Panc1 (cell line): ENCODE measurements around the gene HIPK2. TPM values are rescaled to one million over a fixed set of nuclear protein-coding genes. Genes with fewer than 3 reads are reported as not detected.

Experiments used
- ATAC-seq: fragments of 200-7000 bp; cut with Tn5 transposase; 2 replicates; pipeline ENCODE4 v1.9.1; 2020; ENCODE audit warnings: mild to moderate bottlenecking, moderate library complexity
- BruUV-seq: library from RNA; stranded (reverse); fragments of 400-500 nt; replicated peaks from 2 replicates; lab custom pipeline; 2021; lab: Mats Ljungman, UMichigan
- CTCF ChIA-PET: fragments of 300-600 bp; sonication (Branson Sonifier 250); formaldehyde crosslinking; loops from one replicate; lab custom pipeline; 2022; ENCODE audit warnings: antibody characterized with exemption; lab: Charles Lee
- POLR2A ChIA-PET: fragments of 300-600 bp; sonication (Branson Sonifier 250); formaldehyde crosslinking; loops from one replicate; lab custom pipeline; 2022; ENCODE audit warnings: antibody characterized with exemption; lab: Charles Lee
- DNase-seq: peaks from one replicate; pipeline ENCODE4 v3.0.0-alpha.2; 2010; ENCODE audit warnings: low read depth, low spot score
- H3K27ac ChIP-seq: 2 replicates; pipeline ENCODE4 v1.5.1; 2011; ENCODE audit warnings: mild to moderate bottlenecking, low read length, inconsistent platforms
- H3K27me3 ChIP-seq: fragments of 200-500 bp; sonication (Bioruptor generic); 2 replicates; pipeline ENCODE4 v1.6.0; 2014; ENCODE audit warnings: low read length, inconsistent platforms; ENCODE audit not compliant: control insufficient read depth, insufficient read depth
- H3K36me3 ChIP-seq: fragments of 200-500 bp; sonication (Bioruptor generic); 2 replicates; pipeline ENCODE4 v1.5.1; 2014; ENCODE audit warnings: inconsistent platforms, mild to moderate bottlenecking, low read length, moderate library complexity; ENCODE audit not compliant: control insufficient read depth, insufficient read depth
- H3K4me1 ChIP-seq: 2 replicates; pipeline ENCODE4 v1.5.1; 2011; ENCODE audit warnings: inconsistent platforms, mild to moderate bottlenecking, low read length, moderate library complexity; ENCODE audit not compliant: control insufficient read depth, insufficient read depth
- H3K4me3 ChIP-seq, 2 experiments: 2 replicates each; pipeline ENCODE4 v1.5.1; 2011 to 2012; ENCODE audit warnings: low read depth in 2 of 2, low read length in 2 of 2, mild to moderate bottlenecking in 2 of 2, inconsistent platforms in 1 of 2, moderate library complexity in 1 of 2
- H3K9me3 ChIP-seq: fragments of 200-500 bp; sonication (Bioruptor generic); 2 replicates; pipeline ENCODE4 v1.5.1; 2014; ENCODE audit warnings: low read depth, mild to moderate bottlenecking, inconsistent platforms, low read length, moderate library complexity; ENCODE audit not compliant: control insufficient read depth, insufficient read depth
- POLR2AphosphoS5 ChIP-seq: IDR thresholded peaks from 2 replicates; pipeline ENCODE4 v1.6.1; 2012; ENCODE audit warnings: mild to moderate bottlenecking, low read depth, low read length, moderate library complexity
- REST ChIP-seq, 2 experiments: IDR thresholded peaks; 2 replicates each; pipeline ENCODE4 v1.6.1; 2011 to 2012; ENCODE audit warnings: low read depth in 2 of 2, control low read depth in 1 of 2, low read length in 1 of 2, mild to moderate bottlenecking in 1 of 2, moderate library complexity in 1 of 2; ENCODE audit not compliant: insufficient read depth in 1 of 2
- SIN3A ChIP-seq: IDR thresholded peaks from 2 replicates; pipeline ENCODE4 v1.6.1; 2012; ENCODE audit warnings: low read depth, mild to moderate bottlenecking, low read length, moderate library complexity, borderline replicate concordance; ENCODE audit not compliant: insufficient read depth
- TCF7L2 ChIP-seq: IDR thresholded peaks from 2 replicates; pipeline ENCODE4 v1.6.1; 2011; ENCODE audit warnings: mild to moderate bottlenecking, low read depth, low read length, inconsistent platforms
- in situ Hi-C: cut with HindIII; loops from 2 replicates; pipeline ENCODE4 v1.10.0; 2016; ENCODE audit warnings: low sequenced_read_pairs, low pct_unique_long_range_greater_than_20kb
- intact Hi-C: fragments of 100-400 bp; cut with micrococcal nuclease; formaldehyde crosslinking; loops from one replicate; pipeline ENCODE4 v1.10.0; 2022; ENCODE audit not compliant: unreplicated experiment
- total RNA-seq: library from RNA; stranded (reverse); gene quantifications from one replicate; pipeline ENCODE4 v1.2.1, GENCODE V29; 2021; ENCODE audit not compliant: unreplicated experiment
- TF ChIP-seq, protein P1 (sequence below): fragments of 450-650 bp; IDR thresholded peaks from 2 replicates; pipeline ENCODE4 v1.5.1; 2017; ENCODE audit warnings: mild to moderate bottlenecking

HIPK2 gene
- total RNA-seq, 1 experiment from 2014 or later = 34.1 TPM

DNA sequence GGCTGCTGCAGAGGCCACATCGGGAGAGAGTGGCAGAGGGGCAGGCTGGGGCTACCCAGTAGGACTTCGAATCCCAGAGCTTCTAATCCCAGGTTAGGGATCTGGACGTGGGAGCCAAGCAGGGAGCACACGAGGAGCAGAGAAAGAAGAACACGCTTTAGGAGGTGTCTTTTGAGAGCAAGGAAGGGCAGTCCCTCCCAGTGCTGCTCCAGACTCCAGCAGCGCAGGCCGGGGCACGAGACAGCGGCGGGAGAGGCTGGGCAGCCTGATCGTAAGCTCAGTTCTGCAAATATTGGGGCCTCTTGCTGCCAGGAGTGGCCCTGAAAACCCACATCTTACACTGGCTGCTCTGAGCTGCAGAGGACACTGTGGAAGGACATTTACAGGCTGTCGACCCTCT lies 75.9 kb downstream of the HIPK2 start:
- Histone ChIP-seq H3K36me3 (no peaks in the 10 kb centered on the region), H3K4me1 (peaks cover 5% of the 10 kb centered on the region; the same call in 1 of the 2 replicates), H3K9me3 (no peaks in the 10 kb centered on the region), H3K4me3 (no peak overlapping the region), H3K27ac (no peak overlapping the region), H3K27me3 (no peaks in the 10 kb centered on the region)
- no peak for TF ChIP-seq POLR2AphosphoS5
- no peak for TF ChIP-seq TCF7L2
- TF ChIP-seq SIN3A = no peak
- TF ChIP-seq REST (IDR thresholded peaks at IDR 0.05; ENCODE audit: insufficient read depth in 1 of 2, low read depth in 2 of 2, low read length in 1 of 2) = no peak
- TF ChIP-seq, protein P1, sequence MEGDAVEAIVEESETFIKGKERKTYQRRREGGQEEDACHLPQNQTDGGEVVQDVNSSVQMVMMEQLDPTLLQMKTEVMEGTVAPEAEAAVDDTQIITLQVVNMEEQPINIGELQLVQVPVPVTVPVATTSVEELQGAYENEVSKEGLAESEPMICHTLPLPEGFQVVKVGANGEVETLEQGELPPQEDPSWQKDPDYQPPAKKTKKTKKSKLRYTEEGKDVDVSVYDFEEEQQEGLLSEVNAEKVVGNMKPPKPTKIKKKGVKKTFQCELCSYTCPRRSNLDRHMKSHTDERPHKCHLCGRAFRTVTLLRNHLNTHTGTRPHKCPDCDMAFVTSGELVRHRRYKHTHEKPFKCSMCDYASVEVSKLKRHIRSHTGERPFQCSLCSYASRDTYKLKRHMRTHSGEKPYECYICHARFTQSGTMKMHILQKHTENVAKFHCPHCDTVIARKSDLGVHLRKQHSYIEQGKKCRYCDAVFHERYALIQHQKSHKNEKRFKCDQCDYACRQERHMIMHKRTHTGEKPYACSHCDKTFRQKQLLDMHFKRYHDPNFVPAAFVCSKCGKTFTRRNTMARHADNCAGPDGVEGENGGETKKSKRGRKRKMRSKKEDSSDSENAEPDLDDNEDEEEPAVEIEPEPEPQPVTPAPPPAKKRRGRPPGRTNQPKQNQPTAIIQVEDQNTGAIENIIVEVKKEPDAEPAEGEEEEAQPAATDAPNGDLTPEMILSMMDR = no peak
- CTCF ChIA-PET = no interaction called here
- DNase-seq (no peak), ATAC-seq (no peak)
- intact Hi-C loops = no loop called here
- POLR2A ChIA-PET = no interaction called here
- no TSS peak for BruUV-seq
- in situ Hi-C loops = no loop called here

DNA sequence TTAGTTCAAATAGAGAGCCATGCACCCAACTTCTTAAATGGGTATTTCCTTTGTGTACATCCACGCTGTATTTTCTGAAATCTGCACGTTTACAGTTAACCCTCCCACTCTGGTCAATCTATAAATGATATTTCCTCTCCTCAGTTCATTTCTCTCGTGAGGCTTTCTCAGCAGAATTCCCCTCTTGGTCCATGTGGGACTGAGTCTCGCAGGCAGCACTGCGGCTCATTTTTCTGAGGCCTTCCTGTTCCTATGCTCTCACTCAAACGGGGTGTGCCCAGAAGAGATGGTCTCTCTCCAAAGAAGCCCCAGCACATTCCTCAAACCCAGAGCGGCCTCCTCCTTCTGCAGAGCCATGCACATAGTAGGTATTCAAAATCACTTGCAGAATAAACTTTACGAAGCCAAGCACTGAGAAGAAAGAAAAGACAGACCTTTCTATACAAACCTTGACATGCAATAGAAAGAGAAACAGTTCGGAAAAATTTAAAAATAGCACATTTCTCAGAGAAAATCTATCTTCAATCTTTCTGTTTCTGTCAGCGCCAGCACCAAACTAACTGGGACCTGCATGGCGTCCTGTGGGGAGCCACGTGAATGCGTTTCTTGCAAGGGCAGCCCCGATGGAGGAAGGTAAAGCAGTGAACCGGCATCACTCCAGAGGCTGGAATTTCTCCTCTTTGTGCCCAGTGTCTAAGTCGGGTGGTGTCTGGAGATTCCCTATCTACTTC lies 77.1 kb downstream of the HIPK2 start:
- ChIA-PET POLR2A (no interaction called here), CTCF (no interaction called here)
- peaks cover 5% of the 10 kb centered on the region; the same call in 1 of the 2 replicates for H3K4me1 ChIP-seq
- in situ Hi-C loops (no loop called here), intact Hi-C loops (no loop called here)
- ATAC-seq (no peak), DNase-seq (no peak)
- H3K27me3 ChIP-seq = no peaks in the 10 kb centered on the region
- no peak overlapping the region for H3K27ac ChIP-seq
- H3K36me3 ChIP-seq = no peaks in the 10 kb centered on the region
- H3K9me3 ChIP-seq = no peaks in the 10 kb centered on the region
- no TSS peak for BruUV-seq
- no peak overlapping the region for H3K4me3 ChIP-seq
- TF ChIP-seq POLR2AphosphoS5 = no peak
- TF ChIP-seq, protein P1 = no peak
